Endothelial cell of umbilical vein (primary cell): ENCODE measurements around the gene EEFSEC. TPM values are rescaled to one million over a fixed set of nuclear protein-coding genes. Genes with fewer than 3 reads are reported as not detected.

ENCODE experiments used
- BruUV-seq: library from RNA; stranded (reverse); fragments of 400-500 nt; replicated peaks from 2 replicates; lab custom pipeline; 2021; lab: Mats Ljungman, UMichigan
- CTCF ChIA-PET: fragments of 300-600, 350-600 bp; sonication (Branson Sonifier 250); formaldehyde crosslinking; loops from one replicate; lab custom pipeline; 2021; ENCODE audit warnings: antibody characterized with exemption, inconsistent platforms; lab: Charles Lee
- POLR2A ChIA-PET: fragments of 300-600, 350-600 bp; sonication (Branson Sonifier 250); formaldehyde crosslinking; loops from one replicate; lab custom pipeline; 2021; ENCODE audit warnings: antibody characterized with exemption, inconsistent platforms; lab: Charles Lee
- DNase-seq: peaks from one replicate; pipeline ENCODE4 v3.0.0-alpha.2; 2011; ENCODE audit warnings: low read depth, low spot score
- FAIRE-seq: peaks from 2 replicates; lab custom pipeline; 2011; peaks lifted over from hg19 to GRCh38; lab: Jason Lieb, UNC
- H2AFZ ChIP-seq: 2 replicates; pipeline ENCODE4 v1.6.0; 2012; ENCODE audit warnings: low read depth, low read length, control low read depth, inconsistent platforms
- H3K27ac ChIP-seq: 2 replicates; pipeline ENCODE4 v1.5.1; 2011; ENCODE audit warnings: low read depth, mild to moderate bottlenecking, control low read depth, low read length, moderate library complexity; ENCODE audit not compliant: insufficient read depth
- H3K27me3 ChIP-seq, 2 experiments: 2 replicates each; pipeline versions ENCODE4 v1.6.0 to v1.6.1; 2011; ENCODE audit warnings: low read length in 2 of 2, mixed read lengths in 1 of 2; ENCODE audit not compliant: control insufficient read depth in 2 of 2, insufficient read depth in 2 of 2
- H3K36me3 ChIP-seq, 2 experiments: 2 replicates in 1 of 2; 3 replicates in 1 of 2; pipeline ENCODE4 v1.5.1; 2011; ENCODE audit warnings: low read length in 2 of 2, mild to moderate bottlenecking in 1 of 2, moderate library complexity in 1 of 2; ENCODE audit not compliant: control insufficient read depth in 2 of 2, insufficient read depth in 2 of 2; ENCODE audit errors: extremely low read depth in 1 of 2
- H3K4me1 ChIP-seq: 3 replicates; pipeline ENCODE4 v1.5.1; 2011; ENCODE audit warnings: mild to moderate bottlenecking, low read length; ENCODE audit not compliant: control insufficient read depth, insufficient read depth; ENCODE audit errors: extremely low read depth
- H3K4me2 ChIP-seq: 2 replicates; pipeline ENCODE4 v1.6.1; 2011; ENCODE audit warnings: low read length, control low read depth, mixed read lengths; ENCODE audit not compliant: insufficient read depth
- H3K4me3 ChIP-seq, 3 experiments: fragments of 200-600 bp in 1 of 3; sonication (generic), shearing (Covaris generic) in 1 of 3; replicated peaks in 1 of 3; 2 replicates each; pipeline ENCODE4 v1.5.1; 2011 to 2016; ENCODE audit warnings: control low read depth in 3 of 3, low read length in 3 of 3, mild to moderate bottlenecking in 2 of 3, inconsistent platforms in 1 of 3, low read depth in 1 of 3, moderate library complexity in 1 of 3; ENCODE audit not compliant: insufficient read depth in 1 of 3
- H3K79me2 ChIP-seq: 2 replicates; pipeline ENCODE4 v1.6.0; 2012; ENCODE audit warnings: low read length, inconsistent platforms; ENCODE audit not compliant: control insufficient read depth, insufficient read depth
- H3K9ac ChIP-seq: replicated peaks from 2 replicates; pipeline ENCODE3; 2011; ENCODE audit warnings: low read length, control low read depth; ENCODE audit not compliant: insufficient read depth; ENCODE audit errors: extremely low read depth
- H3K9me1 ChIP-seq: replicated peaks from 3 replicates; pipeline ENCODE4 v1.6.0; 2011; ENCODE audit warnings: mild to moderate bottlenecking, low read length; ENCODE audit not compliant: control insufficient read depth, insufficient read depth; ENCODE audit errors: extremely low read depth
- H3K9me3 ChIP-seq: replicated peaks from 2 replicates; pipeline ENCODE4 v1.5.1; 2012; ENCODE audit warnings: low read length, inconsistent platforms; ENCODE audit not compliant: control insufficient read depth, insufficient read depth
- H4K20me1 ChIP-seq: replicated peaks from 2 replicates; pipeline ENCODE3; 2011; ENCODE audit warnings: mild to moderate bottlenecking, low read length; ENCODE audit not compliant: control insufficient read depth, insufficient read depth; ENCODE audit errors: extremely low read depth
- EZH2 ChIP-seq: IDR thresholded peaks from 2 replicates; pipeline ENCODE4 v1.6.1; 2012; ENCODE audit warnings: borderline replicate concordance, low read depth, mild to moderate bottlenecking, moderate library complexity, low read length, inconsistent platforms; ENCODE audit not compliant: severe bottlenecking
- FOS ChIP-seq: IDR thresholded peaks from 2 replicates; pipeline ENCODE4 v1.6.1; 2011; ENCODE audit warnings: mild to moderate bottlenecking, low read length, moderate library complexity, borderline replicate concordance; ENCODE audit not compliant: insufficient read depth
- GATA2 ChIP-seq: IDR thresholded peaks from 2 replicates; pipeline ENCODE4 v1.7.0; 2011; ENCODE audit warnings: low read depth, mild to moderate bottlenecking, moderate library complexity, mixed read lengths, low read length; ENCODE audit not compliant: insufficient read length, insufficient read depth
- JUN ChIP-seq: IDR thresholded peaks from 2 replicates; pipeline ENCODE4 v1.6.1; 2011; ENCODE audit warnings: borderline replicate concordance, low read depth; ENCODE audit not compliant: insufficient read length, insufficient read depth
- MYC ChIP-seq: IDR thresholded peaks from one replicate; pipeline ENCODE4 v1.6.1; 2011; ENCODE audit warnings: mild to moderate bottlenecking, low read depth, low read length
- POLR2A ChIP-seq: IDR thresholded peaks from 2 replicates; pipeline ENCODE4 v1.6.1; 2012; ENCODE audit warnings: low read depth, mild to moderate bottlenecking, control low read depth, low read length
- POLR2AphosphoS5 ChIP-seq: IDR thresholded peaks from 2 replicates; pipeline ENCODE4 v1.6.1; 2012; ENCODE audit warnings: low read depth, mild to moderate bottlenecking, control low read depth, low read length, moderate library complexity; ENCODE audit not compliant: insufficient read depth
- dilution Hi-C: fragments of 300-500 bp; cut with MboI; formaldehyde crosslinking; loops from one replicate; pipeline ENCODE4 v1.15.0; 2019; ENCODE audit warnings: low sequenced_read_pairs; ENCODE audit not compliant: extremely low pct_ligation_motif_present
- intact Hi-C: fragments of 100-400 bp; cut with micrococcal nuclease; formaldehyde crosslinking; loops from one replicate; pipeline ENCODE4 v1.10.0; 2022
- polyA plus RNA-seq, 4 experiments: library from polyadenylated mRNA; depleted of rRNA in 3 of 4; stranded (reverse) in 3 of 4; unstranded in 1 of 4; fragments of >200 nt; gene quantifications; 2 replicates each; pipeline versions ENCODE4 v1.2.1 to v1.2.3, GENCODE V29; 2011 to 2012; ENCODE audit warnings: missing spikeins in 1 of 4
- total RNA-seq: library from RNA; stranded (reverse); gene quantifications from 2 replicates; pipeline ENCODE4 v1.2.3, GENCODE V29; 2021
- TF ChIP-seq, protein P1 (sequence below): IDR thresholded peaks from 2 replicates; pipeline ENCODE4 v1.6.1; 2011; ENCODE audit not compliant: insufficient read depth, insufficient read length
- TF ChIP-seq, protein P2 (sequence below), 2 donors: IDR thresholded peaks; 1 replicate in 1 of 2; 2 replicates in 1 of 2; pipeline ENCODE4 v1.5.1; 2011; ENCODE audit warnings: low read length in 2 of 2, mild to moderate bottlenecking in 2 of 2, moderate library complexity in 2 of 2, control low read depth in 1 of 2, inconsistent platforms in 1 of 2, low read depth in 1 of 2; ENCODE audit not compliant: insufficient read depth in 1 of 2; ENCODE audit errors: extremely low read depth in 1 of 2

Gene EEFSEC
- total and polyA plus RNA-seq, 2 donors (not counting 3 experiments of a cell fraction or from before 2014, with no cell fraction given): 13.1 to 14.5 TPM

DNA sequence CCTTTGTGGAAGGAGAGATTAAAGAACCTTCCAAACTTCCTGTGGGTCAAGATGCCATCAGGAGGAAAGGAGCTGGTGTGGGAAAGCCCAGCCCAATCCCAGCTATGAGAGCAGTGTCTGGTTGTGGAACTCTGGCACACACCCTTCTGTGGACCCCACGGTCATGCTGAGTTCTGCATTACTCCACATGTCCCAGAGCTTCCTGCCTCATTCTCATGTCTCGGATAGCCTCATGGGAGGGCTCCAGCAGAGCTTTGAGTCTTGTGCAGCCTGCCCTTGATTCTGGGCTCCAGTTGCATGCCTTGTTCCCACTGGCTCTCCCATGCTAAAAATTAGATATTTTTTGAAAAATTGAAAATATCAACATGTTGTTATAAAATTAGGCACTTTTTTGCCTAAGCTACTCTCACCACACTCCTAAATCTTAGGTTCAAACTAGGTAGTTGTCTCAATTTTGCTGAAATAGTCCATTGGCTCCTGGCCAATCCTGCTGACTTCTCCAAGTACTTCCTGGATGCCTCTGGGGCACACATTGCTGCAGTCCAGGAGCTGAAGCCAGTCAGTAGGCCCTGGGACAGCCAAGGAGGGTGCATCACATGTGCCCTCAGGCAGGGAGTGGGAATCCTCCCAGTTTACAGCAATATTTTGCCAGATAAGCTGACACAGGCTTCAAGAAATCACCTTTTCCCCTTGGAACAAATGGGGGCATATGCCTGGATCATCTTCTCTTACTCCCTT, 144.3 kb downstream of the EEFSEC start:
- Histone ChIP-seq H3K9me3 (no peaks in the 10 kb centered on the region), H3K79me2 (no peaks in the 10 kb centered on the region), H3K27ac (no peak overlapping the region), H3K4me3 (no peak overlapping the region), H2AFZ (no peak overlapping the region), H3K4me1 (no peaks in the 10 kb centered on the region), H3K27me3 (no peaks in the 10 kb centered on the region), H4K20me1 (no peaks in the 10 kb centered on the region), H3K9me1 (no peaks in the 10 kb centered on the region), H3K4me2 (no peak overlapping the region), H3K9ac (no peak overlapping the region), H3K36me3 (no peaks in the 10 kb centered on the region)
- POLR2A ChIA-PET: no interaction called here
- intact Hi-C loops: no loop called here
- no TSS peak for BruUV-seq
- DNase-seq: no peak
- dilution Hi-C loops: no loop called here
- TF ChIP-seq, protein P1, sequence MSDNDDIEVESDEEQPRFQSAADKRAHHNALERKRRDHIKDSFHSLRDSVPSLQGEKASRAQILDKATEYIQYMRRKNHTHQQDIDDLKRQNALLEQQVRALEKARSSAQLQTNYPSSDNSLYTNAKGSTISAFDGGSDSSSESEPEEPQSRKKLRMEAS: no peak
- no peak for TF ChIP-seq MYC
- TF ChIP-seq, protein P2, sequence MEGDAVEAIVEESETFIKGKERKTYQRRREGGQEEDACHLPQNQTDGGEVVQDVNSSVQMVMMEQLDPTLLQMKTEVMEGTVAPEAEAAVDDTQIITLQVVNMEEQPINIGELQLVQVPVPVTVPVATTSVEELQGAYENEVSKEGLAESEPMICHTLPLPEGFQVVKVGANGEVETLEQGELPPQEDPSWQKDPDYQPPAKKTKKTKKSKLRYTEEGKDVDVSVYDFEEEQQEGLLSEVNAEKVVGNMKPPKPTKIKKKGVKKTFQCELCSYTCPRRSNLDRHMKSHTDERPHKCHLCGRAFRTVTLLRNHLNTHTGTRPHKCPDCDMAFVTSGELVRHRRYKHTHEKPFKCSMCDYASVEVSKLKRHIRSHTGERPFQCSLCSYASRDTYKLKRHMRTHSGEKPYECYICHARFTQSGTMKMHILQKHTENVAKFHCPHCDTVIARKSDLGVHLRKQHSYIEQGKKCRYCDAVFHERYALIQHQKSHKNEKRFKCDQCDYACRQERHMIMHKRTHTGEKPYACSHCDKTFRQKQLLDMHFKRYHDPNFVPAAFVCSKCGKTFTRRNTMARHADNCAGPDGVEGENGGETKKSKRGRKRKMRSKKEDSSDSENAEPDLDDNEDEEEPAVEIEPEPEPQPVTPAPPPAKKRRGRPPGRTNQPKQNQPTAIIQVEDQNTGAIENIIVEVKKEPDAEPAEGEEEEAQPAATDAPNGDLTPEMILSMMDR (IDR thresholded peaks at IDR 0.05; ENCODE audit: extremely low read depth in 1 of 2, insufficient read depth in 1 of 2, low read depth in 1 of 2, low read length in 2 of 2): no peak
- TF ChIP-seq EZH2: no peak
- TF ChIP-seq FOS: no peak
- no peak for TF ChIP-seq POLR2AphosphoS5
- no peak for TF ChIP-seq GATA2
- TF ChIP-seq POLR2A: no peak
- TF ChIP-seq JUN: no peak
- CTCF ChIA-PET: interaction anchor here (1.0 to 2.2 kb wide), 4 partner anchors 11 to 100 kb away, joined by 3 to 7 read pairs (median 5); no protein-coding TSS in a partner anchor
- no peak for FAIRE-seq
